Chondrocyte (in vitro differentiated cells): ENCODE results near the gene DNMT3A. TPM values are rescaled to one million over a fixed set of nuclear protein-coding genes. Genes with fewer than 3 reads are reported as not detected.

Experiments used
- DNase-seq: peaks from one replicate; pipeline ENCODE4 v3.0.0; 2021; ENCODE audit warnings: mixed read lengths, low spot score
- H3K27ac Mint-ChIP-seq: one replicate; pipeline ENCODE4 v1.8.0; 2021; ENCODE audit warnings: mild to moderate bottlenecking, moderate library complexity, mixed read lengths; ENCODE audit not compliant: unreplicated experiment
- H3K27me3 Mint-ChIP-seq: 2 replicates; pipeline ENCODE4 v1.8.0; 2021; ENCODE audit warnings: low read depth, mixed read lengths
- H3K36me3 Mint-ChIP-seq: 2 replicates; pipeline ENCODE4 v1.8.0; 2021; ENCODE audit warnings: low read depth, mixed read lengths
- H3K4me1 Mint-ChIP-seq: 2 replicates; pipeline ENCODE4 v1.8.0; 2021; ENCODE audit warnings: low read depth, mild to moderate bottlenecking, mixed read lengths
- H3K4me3 Mint-ChIP-seq: one replicate; pipeline ENCODE4 v1.8.0; 2021; ENCODE audit warnings: mild to moderate bottlenecking, moderate library complexity, mixed read lengths; ENCODE audit not compliant: unreplicated experiment
- H3K9me3 Mint-ChIP-seq: 2 replicates; pipeline ENCODE4 v1.8.0; 2021; ENCODE audit warnings: low read depth, mixed read lengths
- total RNA-seq: library from RNA; stranded (reverse); gene quantifications from 3 replicates; pipeline ENCODE4 v1.2.1, GENCODE V29; 2021
- TF ChIP-seq, protein P1 (sequence below): fragments of 200-600 bp; sonication (generic); IDR thresholded peaks from 2 replicates; pipeline ENCODE4 v1.5.0; 2021; ENCODE audit warnings: antibody characterized with exemption, mild to moderate bottlenecking, moderate library complexity

Gene DNMT3A
- total RNA-seq, 1 donor from 2014 or later, result 43.9 TPM

DNA sequence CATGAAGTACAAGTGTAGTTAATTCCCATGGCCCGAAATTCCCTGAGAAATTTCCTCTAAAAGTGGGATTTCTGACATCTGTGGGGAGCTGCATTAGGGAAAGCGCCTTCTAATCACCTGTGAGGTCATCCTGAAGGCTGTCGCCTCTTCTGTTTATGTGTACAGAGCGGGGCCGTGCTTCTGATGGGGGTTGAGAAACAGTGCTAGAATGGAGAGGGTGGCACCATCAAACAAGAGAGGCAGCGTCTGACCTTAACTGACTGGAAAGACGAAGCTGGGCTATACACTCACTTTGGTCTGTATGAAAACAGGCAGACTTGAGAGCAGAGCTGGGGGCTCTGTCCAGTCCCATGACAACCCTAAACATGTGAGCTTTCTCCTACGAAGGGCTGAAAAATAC, 44.2 kb upstream of the DNMT3A start:
- Mint-ChIP-seq H3K4me3 (no peak overlapping the region), H3K27me3 (no peaks in the 10 kb centered on the region), H3K36me3 (peaks cover 10% of the 10 kb centered on the region), H3K9me3 (no peaks in the 10 kb centered on the region), H3K4me1 (no peaks in the 10 kb centered on the region), H3K27ac (no peak overlapping the region)
- TF ChIP-seq, protein P1, sequence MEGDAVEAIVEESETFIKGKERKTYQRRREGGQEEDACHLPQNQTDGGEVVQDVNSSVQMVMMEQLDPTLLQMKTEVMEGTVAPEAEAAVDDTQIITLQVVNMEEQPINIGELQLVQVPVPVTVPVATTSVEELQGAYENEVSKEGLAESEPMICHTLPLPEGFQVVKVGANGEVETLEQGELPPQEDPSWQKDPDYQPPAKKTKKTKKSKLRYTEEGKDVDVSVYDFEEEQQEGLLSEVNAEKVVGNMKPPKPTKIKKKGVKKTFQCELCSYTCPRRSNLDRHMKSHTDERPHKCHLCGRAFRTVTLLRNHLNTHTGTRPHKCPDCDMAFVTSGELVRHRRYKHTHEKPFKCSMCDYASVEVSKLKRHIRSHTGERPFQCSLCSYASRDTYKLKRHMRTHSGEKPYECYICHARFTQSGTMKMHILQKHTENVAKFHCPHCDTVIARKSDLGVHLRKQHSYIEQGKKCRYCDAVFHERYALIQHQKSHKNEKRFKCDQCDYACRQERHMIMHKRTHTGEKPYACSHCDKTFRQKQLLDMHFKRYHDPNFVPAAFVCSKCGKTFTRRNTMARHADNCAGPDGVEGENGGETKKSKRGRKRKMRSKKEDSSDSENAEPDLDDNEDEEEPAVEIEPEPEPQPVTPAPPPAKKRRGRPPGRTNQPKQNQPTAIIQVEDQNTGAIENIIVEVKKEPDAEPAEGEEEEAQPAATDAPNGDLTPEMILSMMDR, result no peak
- no peak for DNase-seq

DNA sequence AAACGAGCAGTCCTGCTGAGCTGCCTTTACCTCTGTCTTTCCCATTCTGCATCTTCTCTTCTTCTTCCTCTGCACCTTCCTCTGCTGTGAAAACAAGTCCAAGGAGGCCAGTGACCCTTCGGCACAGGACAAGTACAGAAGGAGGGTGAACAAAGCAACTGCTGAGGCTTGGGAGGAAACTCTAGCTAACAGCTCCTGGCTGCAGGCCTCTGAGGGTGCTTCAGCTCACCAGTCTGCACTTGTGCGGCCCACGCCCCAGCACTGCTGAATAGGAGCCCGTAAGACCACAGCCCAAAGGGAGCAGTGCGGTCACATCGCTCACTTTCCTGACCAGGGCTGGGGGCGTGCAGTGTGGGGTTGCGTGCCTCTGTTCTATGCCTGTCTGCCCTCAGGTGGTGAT, 42.1 kb upstream of the DNMT3A start:
- H3K36me3 Mint-ChIP-seq, result peaks cover 8% of the 10 kb centered on the region
- no peaks in the 10 kb centered on the region for H3K4me1 Mint-ChIP-seq
- H3K27ac Mint-ChIP-seq, result no peak overlapping the region
- no peaks in the 10 kb centered on the region for H3K27me3 Mint-ChIP-seq
- peak; percentile 67 for DNase-seq
- H3K4me3 Mint-ChIP-seq, result no peak overlapping the region
- H3K9me3 Mint-ChIP-seq, result no peaks in the 10 kb centered on the region
- TF ChIP-seq, protein P1, result no peak

DNA sequence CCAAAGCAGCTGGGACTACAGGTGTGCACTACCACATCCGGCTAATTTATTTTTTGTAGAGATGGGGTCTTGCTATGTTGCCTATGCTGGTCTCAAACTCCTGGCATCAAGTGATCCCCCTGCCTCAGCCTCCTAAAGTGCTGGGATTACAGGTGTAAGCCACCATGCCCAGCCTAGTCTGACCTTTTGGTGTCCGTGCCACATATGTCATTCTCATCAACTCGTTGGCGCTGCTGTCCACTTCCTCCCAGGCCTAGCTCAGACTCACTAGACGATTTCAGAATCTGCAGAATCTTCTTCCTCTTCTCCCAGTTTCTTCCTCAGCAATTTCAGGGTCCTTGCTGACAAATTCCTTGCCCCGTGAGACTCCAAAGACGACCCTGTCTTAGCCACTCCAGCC, 39.8 kb upstream of the DNMT3A start:
- no peak overlapping the region for H3K27ac Mint-ChIP-seq
- TF ChIP-seq, protein P1, result no peak
- peaks cover 9% of the 10 kb centered on the region for H3K4me1 Mint-ChIP-seq
- peak; percentile 9 for DNase-seq
- H3K9me3 Mint-ChIP-seq, result no peaks in the 10 kb centered on the region
- no peak overlapping the region for H3K4me3 Mint-ChIP-seq
- H3K36me3 Mint-ChIP-seq, result peaks cover 2% of the 10 kb centered on the region
- no peaks in the 10 kb centered on the region for H3K27me3 Mint-ChIP-seq

DNA sequence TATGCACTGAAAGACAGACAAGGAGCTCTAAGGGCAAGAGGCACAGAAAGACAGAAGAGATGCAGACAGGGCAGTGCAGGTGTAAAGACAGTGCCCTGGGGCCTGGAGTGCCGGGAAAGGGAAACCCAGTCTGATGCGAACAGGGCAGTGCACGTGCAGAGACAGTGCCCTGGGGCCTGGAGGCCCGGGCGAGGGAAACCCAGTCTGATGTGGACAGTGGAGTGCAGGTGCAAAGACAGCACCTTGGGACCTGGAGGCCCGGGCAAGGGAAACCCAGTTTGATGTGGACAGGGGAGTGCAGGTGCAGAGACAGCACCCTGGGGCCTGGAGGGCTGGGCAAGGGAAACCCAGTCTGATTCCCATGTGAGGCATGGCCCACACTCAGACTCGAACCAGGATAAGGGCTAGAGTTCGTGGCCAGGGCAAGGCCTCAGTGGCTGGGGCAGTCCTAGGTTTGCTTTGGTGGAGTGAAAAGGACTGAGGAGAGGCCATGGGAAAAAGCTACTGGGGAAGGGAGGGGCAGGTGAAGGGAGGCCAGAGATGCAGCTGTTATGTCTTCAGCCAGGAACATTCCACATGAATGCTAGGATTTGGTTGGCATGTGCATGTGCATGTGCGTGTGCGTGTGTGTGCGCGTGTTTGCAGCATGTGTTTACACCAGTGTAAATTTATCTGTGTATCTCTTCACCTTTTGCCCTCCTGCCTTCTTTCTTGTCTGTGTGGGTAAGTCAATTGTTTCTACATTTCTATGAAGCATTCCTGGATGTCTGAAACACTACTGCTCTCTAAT, 39.1 kb upstream of the DNMT3A start:
- Mint-ChIP-seq H3K36me3 (peaks cover 1% of the 10 kb centered on the region), H3K4me1 (peaks cover 9% of the 10 kb centered on the region), H3K4me3 (no peak overlapping the region), H3K27me3 (no peaks in the 10 kb centered on the region), H3K27ac (no peak overlapping the region), H3K9me3 (no peaks in the 10 kb centered on the region)
- TF ChIP-seq, protein P1, result no peak
- peak; percentile 61 for DNase-seq

GRCh38 chr2:25380023-25380422, 38.3 kb upstream of the DNMT3A start:
- H3K4me1 Mint-ChIP-seq, result peaks cover 9% of the 10 kb centered on the region
- no peak for DNase-seq
- H3K27ac Mint-ChIP-seq, result no peak overlapping the region
- no peaks in the 10 kb centered on the region for H3K27me3 Mint-ChIP-seq
- no peak overlapping the region for H3K4me3 Mint-ChIP-seq
- H3K9me3 Mint-ChIP-seq, result no peaks in the 10 kb centered on the region
- H3K36me3 Mint-ChIP-seq, result peaks cover 1% of the 10 kb centered on the region
- TF ChIP-seq, protein P1, result no peak
